MCF 10A (cell line): ENCODE measurements around the gene ZNF582. TPM values are rescaled to one million over a fixed set of nuclear protein-coding genes. Genes with fewer than 3 reads are reported as not detected.

Experiments used
- BruUV-seq: library from RNA; stranded (reverse); fragments of 400-500 nt; replicated peaks from 2 replicates; lab custom pipeline; 2021; lab: Mats Ljungman, UMichigan
- CTCF ChIA-PET: fragments of 300-600 bp; sonication (Branson Sonifier 250); formaldehyde crosslinking; extraction: SDS; loops from one replicate; lab custom pipeline; 2021; ENCODE audit warnings: antibody characterized with exemption, inconsistent platforms; lab: Yijun Ruan, JAX
- POLR2A ChIA-PET: fragments of 300-600, 350-650 bp; sonication (Branson Sonifier 250); formaldehyde crosslinking; extraction: SDS; loops from one replicate; lab custom pipeline; 2020; ENCODE audit warnings: antibody characterized with exemption, inconsistent platforms; lab: Yijun Ruan, JAX
- DNase-seq: peaks from one replicate; pipeline ENCODE4 v3.0.0-alpha.2; 2018; ENCODE audit not compliant: unreplicated experiment
- H3K27ac Mint-ChIP-seq: one replicate; pipeline ENCODE4 v1.8.0; 2022; ENCODE audit warnings: mild to moderate bottlenecking, low read depth, mixed read lengths; ENCODE audit not compliant: unreplicated experiment
- H3K27me3 Mint-ChIP-seq: one replicate; pipeline ENCODE4 v1.8.0; 2022; ENCODE audit warnings: mixed read lengths; ENCODE audit not compliant: insufficient read depth, unreplicated experiment
- H3K36me3 Mint-ChIP-seq: one replicate; pipeline ENCODE4 v1.8.0; 2022; ENCODE audit warnings: mild to moderate bottlenecking, moderate library complexity, mixed read lengths; ENCODE audit not compliant: insufficient read depth, unreplicated experiment
- H3K4me1 Mint-ChIP-seq: one replicate; pipeline ENCODE4 v1.8.0; 2022; ENCODE audit warnings: mixed read lengths; ENCODE audit not compliant: insufficient read depth, unreplicated experiment
- H3K4me3 Mint-ChIP-seq: one replicate; pipeline ENCODE4 v1.8.0; 2022; ENCODE audit warnings: mild to moderate bottlenecking, moderate library complexity, mixed read lengths; ENCODE audit not compliant: unreplicated experiment
- H3K9me3 Mint-ChIP-seq: one replicate; pipeline ENCODE4 v1.8.0; 2022; ENCODE audit warnings: mixed read lengths; ENCODE audit not compliant: unreplicated experiment
- intact Hi-C: fragments of 100-400 bp; cut with micrococcal nuclease; formaldehyde crosslinking; loops from 2 replicates; pipeline ENCODE4 v1.14.1; 2022
- total RNA-seq: library from RNA; stranded (reverse); gene quantifications from 2 replicates; pipeline ENCODE4 v1.2.3, GENCODE V29; 2022
- TF ChIP-seq, protein P1 (sequence below): fragments of 200-600 bp; IDR thresholded peaks from one replicate; pipeline ENCODE4 v1.8.0; 2022; ENCODE audit warnings: antibody characterized with exemption, mild to moderate bottlenecking; ENCODE audit not compliant: unreplicated experiment

Gene ZNF582
- total RNA-seq, 1 experiment from 2014 or later, result not detected

GRCh38 chr19:56356944-56357343 lies 36.4 kb downstream of the ZNF582 start:
- Mint-ChIP-seq H3K36me3 (no peaks in the 10 kb centered on the region), H3K4me1 (no peaks in the 10 kb centered on the region), H3K4me3 (no peak overlapping the region), H3K9me3 (peaks cover 46% of the 10 kb centered on the region), H3K27me3 (no peaks in the 10 kb centered on the region), H3K27ac (no peak overlapping the region)
- DNase-seq, result no peak
- no TSS peak for BruUV-seq
- CTCF ChIA-PET, result interaction anchor here (1.0 kb wide), 1 partner anchor 24 kb away, joined by 3 read pairs; no protein-coding TSS in a partner anchor
- TF ChIP-seq, protein P1, sequence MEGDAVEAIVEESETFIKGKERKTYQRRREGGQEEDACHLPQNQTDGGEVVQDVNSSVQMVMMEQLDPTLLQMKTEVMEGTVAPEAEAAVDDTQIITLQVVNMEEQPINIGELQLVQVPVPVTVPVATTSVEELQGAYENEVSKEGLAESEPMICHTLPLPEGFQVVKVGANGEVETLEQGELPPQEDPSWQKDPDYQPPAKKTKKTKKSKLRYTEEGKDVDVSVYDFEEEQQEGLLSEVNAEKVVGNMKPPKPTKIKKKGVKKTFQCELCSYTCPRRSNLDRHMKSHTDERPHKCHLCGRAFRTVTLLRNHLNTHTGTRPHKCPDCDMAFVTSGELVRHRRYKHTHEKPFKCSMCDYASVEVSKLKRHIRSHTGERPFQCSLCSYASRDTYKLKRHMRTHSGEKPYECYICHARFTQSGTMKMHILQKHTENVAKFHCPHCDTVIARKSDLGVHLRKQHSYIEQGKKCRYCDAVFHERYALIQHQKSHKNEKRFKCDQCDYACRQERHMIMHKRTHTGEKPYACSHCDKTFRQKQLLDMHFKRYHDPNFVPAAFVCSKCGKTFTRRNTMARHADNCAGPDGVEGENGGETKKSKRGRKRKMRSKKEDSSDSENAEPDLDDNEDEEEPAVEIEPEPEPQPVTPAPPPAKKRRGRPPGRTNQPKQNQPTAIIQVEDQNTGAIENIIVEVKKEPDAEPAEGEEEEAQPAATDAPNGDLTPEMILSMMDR, result no peak
- POLR2A ChIA-PET, result no interaction called here
- intact Hi-C loops, result no loop called here

- H3K4me1 Mint-ChIP-seq, result no peaks in the 10 kb centered on the region
- BruUV-seq, result no TSS peak
- intact Hi-C loops, result no loop called here
- CTCF ChIA-PET, result interaction anchor here (0.7 to 1.0 kb wide), 3 partner anchors 43 to 279 kb away, joined by 3 read pairs; no protein-coding TSS in a partner anchor
- H3K4me3 Mint-ChIP-seq, result no peak overlapping the region
- no peak overlapping the region for H3K27ac Mint-ChIP-seq
- TF ChIP-seq, protein P1, result no peak
- no peaks in the 10 kb centered on the region for H3K27me3 Mint-ChIP-seq
- POLR2A ChIA-PET, result no interaction called here
- no peaks in the 10 kb centered on the region for H3K36me3 Mint-ChIP-seq
- no peak for DNase-seq
- peaks cover 39% of the 10 kb centered on the region for H3K9me3 Mint-ChIP-seq
Measured at GRCh38 chr19:56355517-56355916, 37.8 kb downstream of the ZNF582 start.

- TF ChIP-seq, protein P1, result no peak
- Mint-ChIP-seq H3K27me3 (no peaks in the 10 kb centered on the region), H3K36me3 (no peaks in the 10 kb centered on the region), H3K9me3 (peaks cover 14% of the 10 kb centered on the region), H3K4me1 (no peaks in the 10 kb centered on the region), H3K27ac (no peak overlapping the region), H3K4me3 (no peak overlapping the region)
- DNase-seq, result no peak
- intact Hi-C loops, result loop anchor here (5.0 kb wide), 1 partner anchor 99 kb away; no protein-coding TSS in a partner anchor
- no TSS peak for BruUV-seq
- ChIA-PET CTCF (interaction anchor here (0.5 to 2.0 kb wide), 11 partner anchors 15 to 341 kb away, joined by 3 to 13 read pairs (median 3); no protein-coding TSS in a partner anchor), POLR2A (no interaction called here)
Measured at GRCh38 chr19:56351208-56351607, 42.1 kb downstream of the ZNF582 start.

- CTCF ChIA-PET, result interaction anchor here (0.7 to 2.0 kb wide), 8 partner anchors 16 to 274 kb away, joined by 3 to 13 read pairs (median 4); no protein-coding TSS in a partner anchor
- H3K27ac Mint-ChIP-seq, result no peak overlapping the region
Measured at GRCh38 chr19:56350416-56351045, 42.8 kb downstream of the ZNF582 start.

More at GRCh38 chr19:56350416-56351045, 42.8 kb downstream of the ZNF582 start:
- Mint-ChIP-seq H3K9me3 (peaks cover 14% of the 10 kb centered on the region), H3K4me3 (no peak overlapping the region), H3K27me3 (no peaks in the 10 kb centered on the region), H3K4me1 (no peaks in the 10 kb centered on the region), H3K36me3 (no peaks in the 10 kb centered on the region)
- peak; percentile 49 for DNase-seq
- POLR2A ChIA-PET, result no interaction called here
- BruUV-seq, result no TSS peak
- TF ChIP-seq, protein P1, result peak; percentile 79
- intact Hi-C loops, result loop anchor here (1.0 to 5.0 kb wide), 2 partner anchors 98 to 274 kb away; no protein-coding TSS in a partner anchor
